GM12878 (cell line): ENCODE results near the gene ETS1. TPM values are rescaled to one million over a fixed set of nuclear protein-coding genes. Genes with fewer than 3 reads are reported as not detected.

Source experiments
- ATAC-seq: fragments of 200-7000 bp; cut with Tn5 transposase; 3 replicates; pipeline ENCODE4 v1.9.1; 2020; ENCODE audit warnings: mild to moderate bottlenecking, moderate library complexity
- BruUV-seq: library from RNA; stranded (reverse); fragments of 400-500 nt; replicated peaks from 2 replicates; lab custom pipeline; 2021; lab: Mats Ljungman, UMichigan
- CTCF ChIA-PET: fragments of 300-600 bp; sonication (Branson Sonifier 250); formaldehyde crosslinking; extraction: SDS; loops from one replicate; lab custom pipeline; 2021; ENCODE audit warnings: inconsistent platforms; lab: Yijun Ruan, JAX
- POLR2A ChIA-PET: fragments of 350-600 bp; formaldehyde crosslinking; extraction: SDS; loops from one replicate; lab custom pipeline; 2021; ENCODE audit warnings: inconsistent platforms; lab: Charles Lee
- RAD21 ChIA-PET: fragments of 300-600 bp; sonication (Branson Sonifier 250); formaldehyde crosslinking; loops from one replicate; lab custom pipeline; 2023; ENCODE audit warnings: antibody characterized with exemption; ENCODE audit not compliant: unreplicated experiment; lab: Charles Lee
- SMC1A ChIA-PET: fragments of 300-600 bp; sonication (Branson Sonifier 250); formaldehyde crosslinking; loops from one replicate; lab custom pipeline; 2023; ENCODE audit not compliant: unreplicated experiment, uncharacterized antibody; lab: Charles Lee
- DNase-seq: peaks from one replicate; pipeline ENCODE4 v3.0.0-alpha.2; 2011; ENCODE audit warnings: low read depth, low spot score
- FAIRE-seq: peaks from 3 replicates; lab custom pipeline; 2011; peaks lifted over from hg19 to GRCh38; lab: Jason Lieb, UNC
- H2AFZ ChIP-seq: 2 replicates; pipeline ENCODE4 v1.6.0; 2011; ENCODE audit warnings: low read depth, low read length, control low read depth; ENCODE audit not compliant: control insufficient read depth
- H3K27ac ChIP-seq: 2 replicates; pipeline ENCODE4 v1.5.1; 2011; ENCODE audit warnings: control low read depth; ENCODE audit not compliant: control insufficient read depth, insufficient read depth
- H3K27me3 ChIP-seq, 2 experiments: replicated peaks in 1 of 2; 2 replicates each; pipeline versions ENCODE4 v1.6.0 to v1.6.1; 2011; ENCODE audit warnings: low read length in 1 of 2; ENCODE audit not compliant: control insufficient read depth in 2 of 2, insufficient read depth in 2 of 2
- H3K36me3 ChIP-seq, 2 experiments: 2 replicates each; pipeline ENCODE4 v1.5.1; 2011; ENCODE audit warnings: low read length in 1 of 2; ENCODE audit not compliant: control insufficient read depth in 2 of 2, insufficient read depth in 2 of 2
- H3K4me1 ChIP-seq: 2 replicates; pipeline ENCODE4 v1.6.1; 2011; ENCODE audit warnings: mild to moderate bottlenecking, low read length, moderate library complexity, mixed read lengths; ENCODE audit not compliant: control insufficient read depth, insufficient read depth
- H3K4me2 ChIP-seq: 2 replicates; pipeline ENCODE4 v1.6.0; 2011; ENCODE audit warnings: control low read depth; ENCODE audit not compliant: control insufficient read depth, insufficient read depth
- H3K4me3 ChIP-seq: fragments of 200-600 bp; sonication (generic); 2 replicates; pipeline ENCODE4 v1.5.1; 2016
- H3K79me2 ChIP-seq: 2 replicates; pipeline ENCODE4 v1.6.0; 2011; ENCODE audit warnings: low read length; ENCODE audit not compliant: control insufficient read depth, insufficient read depth
- H3K9ac ChIP-seq: 2 replicates; pipeline ENCODE4 v1.8.0; 2011; ENCODE audit warnings: low read length, control low read depth, mixed read lengths; ENCODE audit not compliant: control insufficient read depth, insufficient read depth
- H3K9me3 ChIP-seq: replicated peaks from 3 replicates; pipeline ENCODE4 v1.5.1; 2011; ENCODE audit warnings: mild to moderate bottlenecking, low read length; ENCODE audit not compliant: control insufficient read depth, insufficient read depth
- H4K20me1 ChIP-seq: 2 replicates; pipeline ENCODE4 v1.6.0; 2011; ENCODE audit not compliant: control insufficient read depth, insufficient read depth
- HDAC2 ChIP-seq: fragments of 200-600 bp; sonication (generic); IDR thresholded peaks from 2 replicates; pipeline ENCODE4 v1.6.1; 2017
- HDGF ChIP-seq: fragments of 450-650 bp; IDR thresholded peaks from 2 replicates; pipeline ENCODE4 v1.6.1; 2016; ENCODE audit warnings: antibody characterized with exemption
- MYC ChIP-seq: IDR thresholded peaks from 2 replicates; pipeline ENCODE4 v1.6.1; 2011; ENCODE audit warnings: mild to moderate bottlenecking, low read length, moderate library complexity, inconsistent platforms; ENCODE audit not compliant: insufficient read depth, insufficient replicate concordance, insufficient read length, severe bottlenecking
- NBN ChIP-seq: fragments of 450-650 bp; IDR thresholded peaks from 2 replicates; pipeline ENCODE4 v1.6.1; 2016
- PBX3 ChIP-seq: IDR thresholded peaks from 2 replicates; pipeline ENCODE4 v1.6.1; 2011; ENCODE audit warnings: mild to moderate bottlenecking, low read depth, low read length, moderate library complexity; ENCODE audit not compliant: insufficient replicate concordance
- SIN3A ChIP-seq: IDR thresholded peaks from 2 replicates; pipeline ENCODE4 v1.6.1; 2012; ENCODE audit warnings: low read depth, low read length, improper control_type of control experiment
- SMC3 ChIP-seq: IDR thresholded peaks from 2 replicates; pipeline ENCODE4 v1.6.1; 2011; ENCODE audit warnings: low read length, improper control_type of control experiment, borderline replicate concordance
- YBX1 ChIP-seq: fragments of 450-650 bp; IDR thresholded peaks from 2 replicates; pipeline ENCODE4 v1.6.1; 2016; ENCODE audit warnings: antibody characterized with exemption
- ZBTB4 ChIP-seq: fragments of 450-650 bp; formaldehyde crosslinking; IDR thresholded peaks from 2 replicates; pipeline ENCODE4 v1.4.0; 2022; ENCODE audit warnings: mild to moderate bottlenecking, moderate library complexity
- WGBS: methylation state at CpG from one replicate; pipeline ENCODE4 v1.1.6; 2016; ENCODE audit warnings: low lambda C conversion rate; ENCODE audit not compliant: insufficient replicate concordance, insufficient coverage; ENCODE audit errors: missing lambda C conversion rate; 5-methylcytosine and 5-hydroxymethylcytosine counted together
- in situ Hi-C: fragments of 300-500 bp; cut with MboI; formaldehyde crosslinking; loops from 9 replicates; pipeline ENCODE4 v1.14.3; 2018; ENCODE audit warnings: mixed read lengths
- intact Hi-C: fragments of 100-400 bp; cut with micrococcal nuclease; formaldehyde crosslinking; loops from one replicate; pipeline ENCODE4 v1.14.2; 2022; ENCODE audit not compliant: unreplicated experiment
- polyA plus RNA-seq, 11 experiments: library from polyadenylated mRNA; depleted of rRNA in 4 of 11; unstranded in 6 of 11; stranded (reverse) in 5 of 11; fragments of >200 nt; fragmentation: Nextera tagmentation in 4 of 11; fragmentation: Illumina TruSeq in 1 of 11; extraction: Ambion mirVana in 4 of 11; extraction: Trizol in 1 of 11; gene quantifications; 1 replicate in 1 of 11; 2 replicates in 10 of 11; pipeline versions ENCODE4 v1.2.1 to v1.2.3, GENCODE V29; 2011 to 2016; ENCODE audit warnings: inconsistent platforms in 2 of 11, missing spikeins in 2 of 11, low read depth in 1 of 11
- total RNA-seq, 4 experiments: library from RNA; depleted of rRNA in 3 of 4; stranded (reverse); fragments of >200 nt in 3 of 4; fragmentation: Illumina TruSeq in 1 of 4; extraction: Trizol in 1 of 4; gene quantifications; 2 replicates each; pipeline versions ENCODE4 v1.2.1 to v1.2.3, GENCODE V29; 2013 to 2021
- TF ChIP-seq, protein P1 (sequence below): fragments of 450-650 bp; IDR thresholded peaks from 2 replicates; pipeline ENCODE4 v1.6.1; 2016; ENCODE audit warnings: mild to moderate bottlenecking

The ETS1 gene
- total and polyA plus RNA-seq, 10 of the 15 experiments (the other 5 are each of a cell fraction or from before 2014, with no cell fraction given), result 12.5 to 112 (median 55.5) TPM

DNA sequence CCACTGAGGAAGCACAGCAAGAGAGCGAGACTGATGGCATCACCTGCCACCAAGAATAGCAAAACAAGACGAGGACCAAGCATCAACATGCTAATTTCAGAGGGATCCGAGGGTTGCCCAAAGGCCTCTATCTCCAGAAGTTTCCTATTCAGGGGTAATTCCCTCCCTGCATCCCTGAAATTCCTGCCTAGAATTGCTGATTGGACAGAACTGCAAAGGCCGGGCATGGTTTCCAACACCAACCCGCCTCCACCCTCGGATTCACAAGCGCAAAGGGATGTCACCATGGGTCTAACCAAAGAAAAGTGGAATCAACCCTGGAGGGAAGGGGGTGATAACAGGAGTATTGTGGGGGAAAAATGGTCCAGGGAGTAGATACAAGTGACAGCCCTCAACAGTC lies 28.3 kb upstream of the ETS1 start (continued):
- no peak for TF ChIP-seq ZBTB4 (CRISPR knock-in tag)
- no peak for TF ChIP-seq PBX3
- no peak for TF ChIP-seq HDGF
- no peak for TF ChIP-seq MYC
- no peak for TF ChIP-seq SIN3A

DNA sequence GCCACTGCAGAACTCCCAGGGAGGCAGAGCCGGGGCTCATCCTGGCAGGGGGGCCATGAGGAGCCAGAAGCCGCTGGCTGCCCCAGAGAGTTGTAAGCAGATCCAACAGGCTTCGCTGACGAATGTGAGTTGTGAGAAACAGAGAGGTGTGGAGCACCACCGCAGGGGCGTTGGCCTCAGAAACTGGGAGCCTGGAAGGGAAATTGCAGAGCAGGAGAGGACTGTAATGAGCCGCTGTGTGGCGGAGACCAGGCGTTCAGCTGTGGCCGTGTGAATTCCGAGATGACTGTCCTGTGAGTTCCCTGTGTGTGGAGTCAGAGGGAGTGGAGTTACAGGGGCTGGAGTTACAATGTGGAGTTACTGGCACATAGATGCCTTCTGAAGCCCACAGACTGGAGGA lies 27.7 kb upstream of the ETS1 start:
- H3K9ac ChIP-seq, result no peak overlapping the region
- in situ Hi-C loops (no loop called here), intact Hi-C loops (no loop called here)
- RAD21 ChIA-PET, result interaction anchor here (5.6 to 13.8 kb wide), 2 partner anchors 8 to 16 kb away, joined by 87 to 273 read pairs; no protein-coding TSS in a partner anchor
- POLR2A ChIA-PET, result interaction anchor here (9.5 kb wide), 1 partner anchor 8 kb away, joined by 83 read pairs; no protein-coding TSS in a partner anchor
- H3K9me3 ChIP-seq, result no peaks in the 10 kb centered on the region
- SMC1A ChIA-PET, result interaction anchor here (23.9 kb wide), 1 partner anchor 10 kb away, joined by 596 read pairs; no protein-coding TSS in a partner anchor
- FAIRE-seq (no peak), DNase-seq (no peak), ATAC-seq (no peak)
- no peaks in the 10 kb centered on the region for H4K20me1 ChIP-seq
- H3K4me3 ChIP-seq, result no peak overlapping the region
- 76% methylated on average over 11 of the region's 11 CpGs for WGBS
- no peaks in the 10 kb centered on the region for H3K27me3 ChIP-seq
- H2AFZ ChIP-seq, result no peak overlapping the region
- H3K4me1 ChIP-seq, result peaks cover 32% of the 10 kb centered on the region
- BruUV-seq, result no TSS peak
- H3K27ac ChIP-seq, result no peak overlapping the region
- CTCF ChIA-PET, result interaction anchor here (18.0 kb wide), 1 partner anchor 11 kb away, joined by 444 read pairs; no protein-coding TSS in a partner anchor
- H3K79me2 ChIP-seq, result no peaks in the 10 kb centered on the region
- H3K36me3 ChIP-seq, result no peaks in the 10 kb centered on the region
- TF ChIP-seq HDAC2, result no peak
- TF ChIP-seq YBX1, result no peak
- TF ChIP-seq, protein P1, sequence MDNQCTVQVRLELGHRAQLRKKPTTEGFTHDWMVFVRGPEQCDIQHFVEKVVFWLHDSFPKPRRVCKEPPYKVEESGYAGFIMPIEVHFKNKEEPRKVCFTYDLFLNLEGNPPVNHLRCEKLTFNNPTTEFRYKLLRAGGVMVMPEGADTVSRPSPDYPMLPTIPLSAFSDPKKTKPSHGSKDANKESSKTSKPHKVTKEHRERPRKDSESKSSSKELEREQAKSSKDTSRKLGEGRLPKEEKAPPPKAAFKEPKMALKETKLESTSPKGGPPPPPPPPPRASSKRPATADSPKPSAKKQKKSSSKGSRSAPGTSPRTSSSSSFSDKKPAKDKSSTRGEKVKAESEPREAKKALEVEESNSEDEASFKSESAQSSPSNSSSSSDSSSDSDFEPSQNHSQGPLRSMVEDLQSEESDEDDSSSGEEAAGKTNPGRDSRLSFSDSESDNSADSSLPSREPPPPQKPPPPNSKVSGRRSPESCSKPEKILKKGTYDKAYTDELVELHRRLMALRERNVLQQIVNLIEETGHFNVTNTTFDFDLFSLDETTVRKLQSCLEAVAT, result no peak
- no peak for TF ChIP-seq SMC3
- TF ChIP-seq NBN, result no peak
- no peak overlapping the region for H3K4me2 ChIP-seq
